Measurements from ENCODE around the gene TP53RK.

TP53RK gene

DNA sequence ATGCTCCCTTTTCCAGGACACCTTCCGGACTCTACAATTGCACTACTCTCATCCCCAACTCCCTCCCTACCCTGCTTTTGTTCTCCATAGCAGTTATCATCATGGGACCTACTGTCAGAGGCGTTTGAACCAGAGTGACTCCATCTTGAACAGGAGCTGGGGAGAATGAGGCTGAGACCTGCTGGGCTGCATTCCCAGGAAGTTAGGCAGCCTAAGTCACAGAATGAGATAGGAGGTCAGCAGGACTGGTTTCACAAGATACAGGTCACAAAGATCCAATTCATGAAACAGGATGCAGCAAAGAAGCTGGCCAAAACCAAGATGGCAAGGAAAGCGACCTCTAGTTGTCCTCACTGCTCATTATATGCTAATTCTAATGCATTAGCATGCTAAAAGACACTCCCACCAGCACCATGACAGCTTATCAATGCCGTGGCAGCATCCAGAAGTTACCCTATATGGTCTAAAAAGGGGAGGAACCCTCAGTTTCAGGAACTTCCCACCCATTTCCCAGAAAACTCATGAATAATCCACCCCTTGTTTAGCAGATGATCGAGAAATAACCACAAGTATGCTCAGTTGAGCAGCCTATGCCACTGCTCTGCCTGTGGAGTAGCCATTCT, 53.6 kb downstream of the TP53RK start:
- POLR2A ChIA-PET (ENCODE audit: low non-redundant PET): no interaction called here
- no peak overlapping the region for H3K27ac ChIP-seq
- no peak for DNase-seq (ENCODE audit: low spot score)
- TF ChIP-seq, protein P1, sequence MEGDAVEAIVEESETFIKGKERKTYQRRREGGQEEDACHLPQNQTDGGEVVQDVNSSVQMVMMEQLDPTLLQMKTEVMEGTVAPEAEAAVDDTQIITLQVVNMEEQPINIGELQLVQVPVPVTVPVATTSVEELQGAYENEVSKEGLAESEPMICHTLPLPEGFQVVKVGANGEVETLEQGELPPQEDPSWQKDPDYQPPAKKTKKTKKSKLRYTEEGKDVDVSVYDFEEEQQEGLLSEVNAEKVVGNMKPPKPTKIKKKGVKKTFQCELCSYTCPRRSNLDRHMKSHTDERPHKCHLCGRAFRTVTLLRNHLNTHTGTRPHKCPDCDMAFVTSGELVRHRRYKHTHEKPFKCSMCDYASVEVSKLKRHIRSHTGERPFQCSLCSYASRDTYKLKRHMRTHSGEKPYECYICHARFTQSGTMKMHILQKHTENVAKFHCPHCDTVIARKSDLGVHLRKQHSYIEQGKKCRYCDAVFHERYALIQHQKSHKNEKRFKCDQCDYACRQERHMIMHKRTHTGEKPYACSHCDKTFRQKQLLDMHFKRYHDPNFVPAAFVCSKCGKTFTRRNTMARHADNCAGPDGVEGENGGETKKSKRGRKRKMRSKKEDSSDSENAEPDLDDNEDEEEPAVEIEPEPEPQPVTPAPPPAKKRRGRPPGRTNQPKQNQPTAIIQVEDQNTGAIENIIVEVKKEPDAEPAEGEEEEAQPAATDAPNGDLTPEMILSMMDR (conservative IDR thresholded peaks at IDR 0.05; ENCODE audit: low read depth): no peak
- CTCF ChIA-PET: no interaction called here

GRCh38 chr20:46634528-46634927, 54.7 kb downstream of the TP53RK start:
- H3K27ac ChIP-seq: no peak overlapping the region
- no peak for DNase-seq (ENCODE audit: low spot score)
- ChIA-PET POLR2A (ENCODE audit: low non-redundant PET) (no interaction called here), CTCF (interaction anchor here (1.1 kb wide), 1 partner anchor 46 kb away, joined by 5 read pairs; no protein-coding TSS in a partner anchor)
- TF ChIP-seq, protein P1 (conservative IDR thresholded peaks at IDR 0.05; ENCODE audit: low read depth): no peak
